Cardiac muscle cell (in vitro differentiated cells and primary cell): ENCODE measurements around the gene TRAF2. TPM values are rescaled to one million over a fixed set of nuclear protein-coding genes. Genes with fewer than 3 reads are reported as not detected.

Experiments
- DNase-seq, 2 donors: peaks; one replicate each; pipeline versions ENCODE4 v3.0.0 to v3.0.0-alpha.2; 2010 to 2017; ENCODE audit warnings: low read depth in 1 of 2, low spot score in 1 of 2
- H3K27ac ChIP-seq: fragments of 200-600 bp; sonication (generic); 2 replicates; pipeline ENCODE4 v1.5.1; 2016
- H3K27me3 ChIP-seq: fragments of 200-600 bp; sonication (generic); 2 replicates; pipeline ENCODE4 v1.6.0; 2016; ENCODE audit warnings: control low read depth
- H3K36me3 ChIP-seq: fragments of 200-600 bp; sonication (generic); 2 replicates; pipeline ENCODE4 v1.5.1; 2016; ENCODE audit warnings: control low read depth
- H3K4me1 ChIP-seq: fragments of 200-600 bp; sonication (generic); 2 replicates; pipeline ENCODE4 v1.8.1; 2017; ENCODE audit warnings: low read depth, mild to moderate bottlenecking, mixed run types
- H3K4me3 ChIP-seq: fragments of 200-600 bp; sonication (generic); 2 replicates; pipeline ENCODE4 v1.5.1; 2016; ENCODE audit warnings: mild to moderate bottlenecking
- H3K9me3 ChIP-seq: fragments of 200-600 bp; sonication (generic); 2 replicates; pipeline ENCODE4 v1.5.1; 2017; ENCODE audit warnings: low read depth, mild to moderate bottlenecking, control low read depth
- polyA plus RNA-seq: library from polyadenylated mRNA; unstranded; fragments of >200 nt; fragmentation: Nextera tagmentation; extraction: Ambion mirVana; gene quantifications from 2 replicates; pipeline ENCODE4 v1.2.1, GENCODE V29; 2016
- total RNA-seq: library from RNA; depleted of rRNA; stranded (reverse); fragments of >200 nt; gene quantifications from 2 replicates; pipeline ENCODE4 v1.2.3, GENCODE V29; 2016
- TF ChIP-seq, protein P1 (sequence below): IDR thresholded peaks from 2 replicates; pipeline ENCODE4 v1.5.1; 2012; ENCODE audit warnings: low read depth, mild to moderate bottlenecking, low read length

The TRAF2 gene
- total and polyA plus RNA-seq, 2 experiments from 2014 or later, result 25.6 to 37.2 TPM

- Histone ChIP-seq H3K4me3 (peak overlapping the region; percentile 62), H3K27ac (peak overlapping the region; percentile 88), H3K9me3 (no peaks in the 10 kb centered on the region), H3K27me3 (no peaks in the 10 kb centered on the region), H3K36me3 (peaks cover 9% of the 10 kb centered on the region), H3K4me1 (peaks cover 5% of the 10 kb centered on the region)
- TF ChIP-seq, protein P1, sequence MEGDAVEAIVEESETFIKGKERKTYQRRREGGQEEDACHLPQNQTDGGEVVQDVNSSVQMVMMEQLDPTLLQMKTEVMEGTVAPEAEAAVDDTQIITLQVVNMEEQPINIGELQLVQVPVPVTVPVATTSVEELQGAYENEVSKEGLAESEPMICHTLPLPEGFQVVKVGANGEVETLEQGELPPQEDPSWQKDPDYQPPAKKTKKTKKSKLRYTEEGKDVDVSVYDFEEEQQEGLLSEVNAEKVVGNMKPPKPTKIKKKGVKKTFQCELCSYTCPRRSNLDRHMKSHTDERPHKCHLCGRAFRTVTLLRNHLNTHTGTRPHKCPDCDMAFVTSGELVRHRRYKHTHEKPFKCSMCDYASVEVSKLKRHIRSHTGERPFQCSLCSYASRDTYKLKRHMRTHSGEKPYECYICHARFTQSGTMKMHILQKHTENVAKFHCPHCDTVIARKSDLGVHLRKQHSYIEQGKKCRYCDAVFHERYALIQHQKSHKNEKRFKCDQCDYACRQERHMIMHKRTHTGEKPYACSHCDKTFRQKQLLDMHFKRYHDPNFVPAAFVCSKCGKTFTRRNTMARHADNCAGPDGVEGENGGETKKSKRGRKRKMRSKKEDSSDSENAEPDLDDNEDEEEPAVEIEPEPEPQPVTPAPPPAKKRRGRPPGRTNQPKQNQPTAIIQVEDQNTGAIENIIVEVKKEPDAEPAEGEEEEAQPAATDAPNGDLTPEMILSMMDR, result no peak
- DNase-seq, result no peak
Measured at GRCh38 chr9:136849960-136850865, 36.1 kb upstream of the TRAF2 start.

DNA sequence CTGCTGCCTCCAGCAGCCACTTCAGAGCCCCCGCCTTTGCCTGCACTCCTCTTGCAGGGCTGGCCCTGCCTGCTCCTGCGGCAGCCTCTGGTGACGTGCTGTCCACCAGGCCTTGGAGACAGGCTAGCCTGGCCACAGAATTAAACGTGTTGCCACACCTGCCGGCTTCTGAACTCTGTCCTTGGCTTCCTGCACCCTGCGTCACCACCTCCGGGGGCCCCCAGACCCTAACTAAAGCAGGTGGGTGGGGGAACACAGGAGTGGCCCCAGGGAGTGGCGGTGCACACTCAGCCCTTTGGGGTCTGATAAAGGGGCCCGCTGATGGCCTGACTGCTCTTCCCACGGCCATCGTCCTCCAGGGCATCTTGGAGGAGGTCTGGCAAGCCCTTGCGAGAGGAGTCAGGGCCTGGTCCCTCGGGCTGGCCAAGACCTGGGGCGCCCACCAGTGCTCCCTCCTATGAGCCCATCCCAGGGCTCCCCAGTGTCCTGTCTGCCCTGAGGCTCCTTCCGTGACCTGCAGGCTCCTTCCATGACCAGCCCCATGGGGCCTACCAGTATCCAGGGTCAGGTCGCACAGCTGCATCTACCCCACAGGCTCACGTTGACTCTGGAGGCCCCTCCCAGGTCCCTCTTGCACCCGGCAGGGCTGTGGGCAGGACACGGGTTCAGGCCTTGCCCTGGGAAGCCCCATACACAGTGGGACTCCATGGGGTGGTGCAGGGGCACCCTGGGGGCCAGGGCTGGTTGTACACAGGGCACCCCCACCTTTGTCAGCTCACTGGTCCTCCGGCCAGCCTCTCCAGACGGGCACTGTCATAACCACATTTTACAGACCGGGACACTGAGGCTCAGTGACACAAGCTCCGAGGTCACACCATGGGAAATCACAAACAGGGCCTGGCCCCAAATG is 35.2 kb upstream of the TRAF2 start:
- H3K9me3 ChIP-seq, result no peaks in the 10 kb centered on the region
- DNase-seq, result no peak
- no peaks in the 10 kb centered on the region for H3K27me3 ChIP-seq
- H3K27ac ChIP-seq, result peak overlapping the region; percentile 88
- peaks cover 9% of the 10 kb centered on the region for H3K36me3 ChIP-seq
- TF ChIP-seq, protein P1, result no peak
- no peak overlapping the region for H3K4me3 ChIP-seq
- H3K4me1 ChIP-seq, result peaks cover 5% of the 10 kb centered on the region

DNA sequence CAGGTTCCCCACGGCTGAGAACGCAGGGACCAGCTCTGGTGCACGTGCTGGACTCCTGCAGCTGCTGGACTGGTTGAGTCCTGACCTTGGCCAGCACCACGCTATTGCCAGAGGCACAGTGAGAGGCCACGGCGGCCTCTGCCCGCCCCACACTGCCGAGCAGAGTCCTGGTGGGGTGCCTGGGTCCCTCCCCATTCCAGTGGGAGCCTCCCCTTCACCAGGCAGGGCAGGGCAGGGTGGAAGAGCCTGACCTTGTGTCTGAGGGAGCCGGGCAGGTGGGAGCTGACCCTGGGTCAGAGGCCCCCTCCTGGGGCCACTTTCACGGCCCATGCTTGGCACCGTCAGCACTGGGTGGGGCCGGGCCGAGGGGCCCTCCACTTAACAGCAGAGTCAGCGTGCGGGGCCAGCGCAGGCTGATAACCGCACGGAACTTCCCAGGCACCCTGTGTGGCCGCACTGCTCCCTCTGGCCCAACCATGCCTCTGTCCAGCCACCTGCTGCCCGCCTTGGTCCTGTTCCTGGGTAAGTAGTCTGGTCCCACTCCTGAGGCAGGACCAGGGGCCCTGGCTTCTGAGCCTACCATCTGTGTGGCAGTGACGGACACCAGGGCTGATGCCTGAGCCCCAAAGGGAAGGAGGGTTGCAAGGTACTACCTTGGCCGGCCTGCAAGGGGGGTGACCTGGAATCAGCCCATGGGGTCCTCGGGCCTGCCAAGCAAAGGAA is 34.2 kb upstream of the TRAF2 start, which contains the start of gene MAMDC4:
Gene MAMDC4 (plus strand): TSS at position 406 of the 723 bp plus-strand sequence. CDS start 71 bp downstream, at position 477.
- DNase-seq, result no peak
- no peaks in the 10 kb centered on the region for H3K27me3 ChIP-seq
- no peaks in the 10 kb centered on the region for H3K9me3 ChIP-seq

DNA sequence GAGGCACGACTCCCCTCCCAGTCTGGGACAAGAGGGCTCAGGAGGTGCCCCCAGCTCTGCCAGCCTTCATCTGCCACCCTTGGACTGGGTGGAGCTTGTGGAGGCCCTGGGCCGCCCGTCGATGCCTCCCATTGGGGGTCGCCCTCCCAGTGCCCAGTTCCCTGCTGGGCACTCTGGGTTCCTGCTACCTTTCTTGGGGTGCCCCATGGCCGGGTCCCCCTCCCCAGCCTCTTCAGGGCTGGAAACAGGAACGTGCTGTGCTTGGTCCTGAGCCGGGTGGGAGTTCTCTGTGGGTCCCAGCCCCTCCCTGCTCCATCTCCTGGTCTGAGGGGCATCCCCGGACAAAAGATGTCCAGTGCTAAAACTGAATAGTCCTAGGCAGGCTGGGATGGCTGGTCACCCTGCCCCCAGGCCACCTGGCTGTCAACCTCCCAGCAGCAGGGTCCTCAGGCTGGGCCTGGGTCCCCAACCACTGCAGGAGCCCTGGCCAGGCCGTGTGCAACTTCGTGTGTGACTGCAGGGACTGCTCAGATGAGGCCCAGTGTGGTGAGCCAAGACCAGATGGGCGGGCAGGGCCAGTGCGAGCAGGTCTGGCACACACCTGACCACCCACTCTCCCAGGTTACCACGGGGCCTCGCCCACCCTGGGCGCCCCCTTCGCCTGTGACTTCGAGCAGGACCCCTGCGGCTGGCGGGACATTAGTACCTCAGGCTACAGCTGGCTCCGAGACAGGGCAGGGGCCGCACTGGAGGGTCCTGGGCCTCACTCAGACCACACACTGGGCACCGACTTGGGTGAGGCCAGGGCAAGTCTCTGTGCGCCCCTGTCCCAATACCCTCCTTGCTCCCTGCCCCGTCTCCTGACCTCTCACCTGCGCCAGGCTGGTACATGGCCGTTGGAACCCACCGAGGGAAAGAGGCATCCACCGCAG is 33.4 kb upstream of the TRAF2 start:
- H3K9me3 ChIP-seq, result no peaks in the 10 kb centered on the region
- H3K27me3 ChIP-seq, result no peaks in the 10 kb centered on the region
- H3K4me3 ChIP-seq, result no peak overlapping the region
- peaks cover 5% of the 10 kb centered on the region for H3K4me1 ChIP-seq
- TF ChIP-seq, protein P1, result no peak
- H3K36me3 ChIP-seq, result peaks cover 9% of the 10 kb centered on the region
- H3K27ac ChIP-seq, result no peak overlapping the region
- no peak for DNase-seq

More for the DNA sequence above, 34.2 kb upstream of the TRAF2 start, which contains the start of gene MAMDC4:
- Histone ChIP-seq H3K4me1 (peaks cover 5% of the 10 kb centered on the region), H3K4me3 (no peak within 1 kb of the TSS), H3K27ac (peak within 1 kb of the TSS; percentile 53), H3K36me3 (peaks cover 9% of the 10 kb centered on the region)
- TF ChIP-seq, protein P1, result no peak
